M059J (cell line): Measurements from ENCODE around the gene ZC3HAV1. TPM values are rescaled to one million over a fixed set of nuclear protein-coding genes. Genes with fewer than 3 reads are reported as not detected.
"Not testable (repeated sequence)": the region's sequence is repeated elsewhere in the genome, so short reads cannot be mapped to it uniquely, and the experiment has no call there.

Experiments used
- DNase-seq: peaks from one replicate; pipeline ENCODE4 v3.0.0-alpha.2; 2012; ENCODE audit warnings: low read depth
- total RNA-seq: library from RNA; depleted of rRNA; stranded (reverse); fragments of >200 nt; shearing (Covaris generic); gene quantifications from 2 replicates; pipeline ENCODE4 v1.2.3, GENCODE V29; 2014; rRNA removed

Gene ZC3HAV1
- total RNA-seq = 51.3 and 73.1 TPM in 2 replicates

GRCh38 chr7:139109188-139109982 is at the start of gene ZC3HAV1:
TSS of gene ZC3HAV1 (minus strand) at chr7:139109720. CDS start at chr7:139109331, 389 bp downstream.
- peak; percentile 89 for DNase-seq

- peak; percentile 87 for DNase-seq
Measured at GRCh38 chr7:139153832-139154231, 44.3 kb upstream of the ZC3HAV1 start.

GRCh38 chr7:139152149-139152548 is 42.6 kb upstream of the ZC3HAV1 start:
- no peak for DNase-seq

- DNase-seq = no peak
Measured at GRCh38 chr7:139139150-139139549, 29.6 kb upstream of the ZC3HAV1 start.

GRCh38 chr7:139133335-139134139 is 24.0 kb upstream of the ZC3HAV1 start:
- peak; percentile 89 for DNase-seq

- DNase-seq = no peak
Measured at GRCh38 chr7:139132887-139133286, 23.4 kb upstream of the ZC3HAV1 start.

GRCh38 chr7:139131601-139132041 is 22.1 kb upstream of the ZC3HAV1 start:
- DNase-seq = no peak

GRCh38 chr7:139129814-139130213 is 20.3 kb upstream of the ZC3HAV1 start:
- not testable (repeated sequence) for DNase-seq

- no peak for DNase-seq
Measured at GRCh38 chr7:139127648-139128047, 18.1 kb upstream of the ZC3HAV1 start.

GRCh38 chr7:139125657-139126056 is 16.1 kb upstream of the ZC3HAV1 start:
- DNase-seq = no peak

GRCh38 chr7:139124995-139125394 is 15.5 kb upstream of the ZC3HAV1 start:
- not testable (repeated sequence) for DNase-seq

- no peak for DNase-seq
Measured at GRCh38 chr7:139124084-139124914, 14.8 kb upstream of the ZC3HAV1 start.

- no peak for DNase-seq
Measured at GRCh38 chr7:139119486-139119849, 9.9 kb upstream of the ZC3HAV1 start.

- DNase-seq = no peak
Measured at GRCh38 chr7:139118805-139119485, 9.4 kb upstream of the ZC3HAV1 start.

GRCh38 chr7:139118234-139118804 is 8.8 kb upstream of the ZC3HAV1 start:
- DNase-seq = peak; percentile 73

GRCh38 chr7:139117599-139118233 is 8.2 kb upstream of the ZC3HAV1 start:
- DNase-seq = no peak

- no peak for DNase-seq
Measured at GRCh38 chr7:139116999-139117398, 7.5 kb upstream of the ZC3HAV1 start.

GRCh38 chr7:139115104-139115503 is 5.6 kb upstream of the ZC3HAV1 start:
- DNase-seq = no peak

- DNase-seq = no peak
Measured at GRCh38 chr7:139114585-139114984, 5.1 kb upstream of the ZC3HAV1 start.

GRCh38 chr7:139114018-139114417 is 4.5 kb upstream of the ZC3HAV1 start:
- no peak for DNase-seq
